ENCODE results near the gene SGK1.

DNA sequence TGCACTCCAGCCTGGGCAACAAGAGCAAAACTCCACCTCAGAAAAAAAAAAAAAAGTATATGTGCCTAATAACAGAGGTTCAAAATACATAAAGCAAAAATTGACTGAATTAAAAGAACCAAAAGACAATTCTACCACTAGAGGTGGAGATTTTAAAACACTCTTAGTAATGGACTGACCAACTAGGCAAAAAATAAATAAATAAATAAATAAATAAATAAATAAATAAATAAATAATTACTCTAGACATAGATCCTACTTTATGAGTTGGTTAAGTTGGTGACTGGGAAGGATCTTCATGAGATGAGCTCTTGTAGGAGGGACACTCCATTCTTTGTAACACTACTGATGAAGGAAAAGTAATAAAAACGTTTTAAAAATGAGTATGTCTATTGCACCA is 113.9 kb downstream of the SGK1 start:
- TF ChIP-seq, protein P1, sequence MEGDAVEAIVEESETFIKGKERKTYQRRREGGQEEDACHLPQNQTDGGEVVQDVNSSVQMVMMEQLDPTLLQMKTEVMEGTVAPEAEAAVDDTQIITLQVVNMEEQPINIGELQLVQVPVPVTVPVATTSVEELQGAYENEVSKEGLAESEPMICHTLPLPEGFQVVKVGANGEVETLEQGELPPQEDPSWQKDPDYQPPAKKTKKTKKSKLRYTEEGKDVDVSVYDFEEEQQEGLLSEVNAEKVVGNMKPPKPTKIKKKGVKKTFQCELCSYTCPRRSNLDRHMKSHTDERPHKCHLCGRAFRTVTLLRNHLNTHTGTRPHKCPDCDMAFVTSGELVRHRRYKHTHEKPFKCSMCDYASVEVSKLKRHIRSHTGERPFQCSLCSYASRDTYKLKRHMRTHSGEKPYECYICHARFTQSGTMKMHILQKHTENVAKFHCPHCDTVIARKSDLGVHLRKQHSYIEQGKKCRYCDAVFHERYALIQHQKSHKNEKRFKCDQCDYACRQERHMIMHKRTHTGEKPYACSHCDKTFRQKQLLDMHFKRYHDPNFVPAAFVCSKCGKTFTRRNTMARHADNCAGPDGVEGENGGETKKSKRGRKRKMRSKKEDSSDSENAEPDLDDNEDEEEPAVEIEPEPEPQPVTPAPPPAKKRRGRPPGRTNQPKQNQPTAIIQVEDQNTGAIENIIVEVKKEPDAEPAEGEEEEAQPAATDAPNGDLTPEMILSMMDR (IDR thresholded peaks at IDR 0.05) = no peak
- TF ChIP-seq POLR2A (IDR thresholded peaks at IDR 0.05) = no peak
